CD4-positive, alpha-beta T cell treated with Interferon gamma for 1 hour (primary cell): ENCODE measurements around the gene MARS2.
"Not testable (repeated sequence)": the region's sequence is repeated elsewhere in the genome, so short reads cannot be mapped to it uniquely, and the experiment has no call there.

ENCODE experiments used
- DNase-seq: peaks from one replicate; pipeline ENCODE4 v3.0.0-alpha.2; 2020

Gene MARS2

GRCh38 chr2:197705121-197705911 is at the start of gene MARS2:
Gene MARS2 (plus strand): TSS chr2:197705369. CDS start chr2:197705406, 37 bp downstream.
- DNase-seq = peak; percentile 93

- no peak for DNase-seq
These were observed 47.6 kb upstream of the MARS2 start for GRCh38 chr2:197657562-197657961.

GRCh38 chr2:197661626-197662025 is 43.5 kb upstream of the MARS2 start:
- DNase-seq = no peak

- DNase-seq = no peak
These were observed 38.9 kb upstream of the MARS2 start for GRCh38 chr2:197666277-197666676.

- DNase-seq = no peak
These were observed 36.9 kb upstream of the MARS2 start for GRCh38 chr2:197668296-197668695.

- DNase-seq = no peak
These were observed 36.1 kb upstream of the MARS2 start for GRCh38 chr2:197669077-197669476.

- no peak for DNase-seq
These were observed 32.7 kb upstream of the MARS2 start for GRCh38 chr2:197672371-197672893.

- no peak for DNase-seq
These were observed 32.1 kb upstream of the MARS2 start for GRCh38 chr2:197673106-197673505.

- DNase-seq = no peak
These were observed 31.6 kb upstream of the MARS2 start for GRCh38 chr2:197673606-197674005.

GRCh38 chr2:197674060-197674459 is 31.1 kb upstream of the MARS2 start:
- DNase-seq = no peak

GRCh38 chr2:197674591-197674990 is 30.6 kb upstream of the MARS2 start:
- no peak for DNase-seq

GRCh38 chr2:197675246-197675645 is 29.9 kb upstream of the MARS2 start, which contains the start of gene RFTN2:
Gene RFTN2 (minus strand): TSS chr2:197675587. CDS start chr2:197675458, 129 bp downstream.
- DNase-seq = no peak

- DNase-seq = no peak
These were observed 29.4 kb upstream of the MARS2 start for GRCh38 chr2:197675711-197676188.

- no peak for DNase-seq
These were observed 28.1 kb upstream of the MARS2 start for GRCh38 chr2:197677056-197677455.

- no peak for DNase-seq
These were observed 27.7 kb upstream of the MARS2 start for GRCh38 chr2:197677483-197677882.

GRCh38 chr2:197695206-197695605 is 10.0 kb upstream of the MARS2 start:
- not testable (repeated sequence) for DNase-seq

- DNase-seq = not testable (repeated sequence)
These were observed 9.2 kb upstream of the MARS2 start for GRCh38 chr2:197695971-197696370.

GRCh38 chr2:197696571-197696970 is 8.6 kb upstream of the MARS2 start:
- not testable (repeated sequence) for DNase-seq

GRCh38 chr2:197699724-197700123 is 5.4 kb upstream of the MARS2 start:
- not testable (repeated sequence) for DNase-seq

GRCh38 chr2:197700960-197701359 is 4.2 kb upstream of the MARS2 start:
- no peak for DNase-seq

- no peak for DNase-seq
These were observed 592 bp upstream of the MARS2 start for GRCh38 chr2:197704434-197705120.

GRCh38 chr2:197705912-197706838 is 1.0 kb downstream of the MARS2 start:
- DNase-seq = no peak

GRCh38 chr2:197706839-197707207 is 1.7 kb downstream of the MARS2 start:
- no peak for DNase-seq
